ENCODE results near the gene ZNF746. TPM values are rescaled to one million over a fixed set of nuclear protein-coding genes. Genes with fewer than 3 reads are reported as not detected.

The ZNF746 gene
- 10 to 100 TPM; 12.4 to 17.4 (median 15.7) TPM for total RNA-seq

GRCh38 chr7:149497467-149498261 lies at the start of gene ZNF746:
Gene ZNF746 (minus strand): TSS chr7:149497809. CDS start chr7:149497536, 273 bp downstream.
- ATAC-seq = peak; percentile 90 to 91
- Histone ChIP-seq H3K4me3 (peak within 1 kb of the TSS; percentile 77 to 92 (median 82)), H3K27ac (peak within 1 kb of the TSS; percentile 76 to 86 (median 84)), H3K27me3 (no peaks in the 10 kb centered on the region), H3K9me3 (no peaks in the 10 kb centered on the region), H3K4me1 (peaks cover 16 to 19% of the 10 kb centered on the region in 2 donors), H3K36me3 (peaks cover 0 to 16% of the 10 kb centered on the region in 2 donors)
- DNase-seq = peak; percentile 69 to 78
- TF ChIP-seq POLR2A (IDR thresholded peaks at IDR 0.05) (peak; percentile 49 to 67), CTCF (IDR thresholded peaks at IDR 0.05 in 4 of 5, conservative IDR thresholded peaks at IDR 0.05 in 1 of 5) (peak in 4 of 5 experiments; percentile 72 to 85 (median 81))
- in situ Hi-C loops (cut with MboI; ENCODE audit: low sequenced_read_pairs in 4 of 4) = loop anchor here in 1 of 4 donors (25.0 kb wide), 1 partner anchor 235 kb away; the partner anchor contains the start of gene ZNF783
- intact Hi-C loops (cut with DNase I; ENCODE audit: low total_unique reads) = loop anchor here (1.0 to 5.0 kb wide), 5 partner anchors 36 to 260 kb away; partner anchors contain the start of genes ZNF212, ZNF777 and ZNF783

GRCh38 chr7:149547126-149547525 lies 49.5 kb upstream of the ZNF746 start:
- Histone ChIP-seq H3K36me3 (peaks cover 0 to 53% of the 10 kb centered on the region in 2 donors), H3K4me1 (no peaks in the 10 kb centered on the region), H3K9me3 (no peaks in the 10 kb centered on the region), H3K27ac (no peak overlapping the region), H3K4me3 (no peak overlapping the region), H3K27me3 (no peaks in the 10 kb centered on the region)
- no peak for TF ChIP-seq CTCF (IDR thresholded peaks at IDR 0.05 in 4 of 5, conservative IDR thresholded peaks at IDR 0.05 in 1 of 5)
- TF ChIP-seq POLR2A (IDR thresholded peaks at IDR 0.05) = no peak
- ATAC-seq (no peak), DNase-seq (no peak)
- in situ Hi-C loops (cut with MboI; ENCODE audit: low sequenced_read_pairs in 4 of 4) = no loop called here
- intact Hi-C loops (cut with DNase I; ENCODE audit: low total_unique reads) = no loop called here

GRCh38 chr7:149546331-149546730 lies 48.7 kb upstream of the ZNF746 start:
- no peak for ATAC-seq
- no peak for TF ChIP-seq CTCF (IDR thresholded peaks at IDR 0.05 in 4 of 5, conservative IDR thresholded peaks at IDR 0.05 in 1 of 5)
- TF ChIP-seq POLR2A (IDR thresholded peaks at IDR 0.05) = no peak
- Histone ChIP-seq H3K27me3 (no peaks in the 10 kb centered on the region), H3K4me3 (no peak overlapping the region), H3K4me1 (no peaks in the 10 kb centered on the region), H3K9me3 (no peaks in the 10 kb centered on the region), H3K27ac (no peak overlapping the region), H3K36me3 (peaks cover 0 to 45% of the 10 kb centered on the region in 2 donors)
- in situ Hi-C loops (cut with MboI; ENCODE audit: low sequenced_read_pairs in 4 of 4) = no loop called here
- DNase-seq = no peak
- intact Hi-C loops (cut with DNase I; ENCODE audit: low total_unique reads) = no loop called here

GRCh38 chr7:149544028-149544427 lies 46.4 kb upstream of the ZNF746 start:
- no peaks in the 10 kb centered on the region for H3K9me3 ChIP-seq
- H3K36me3 ChIP-seq = peaks cover 0 to 31% of the 10 kb centered on the region in 2 donors
- in situ Hi-C loops (cut with MboI; ENCODE audit: low sequenced_read_pairs in 4 of 4) = no loop called here
- no peak overlapping the region for H3K27ac ChIP-seq
- DNase-seq = no peak
- no peak overlapping the region for H3K4me3 ChIP-seq
- intact Hi-C loops (cut with DNase I; ENCODE audit: low total_unique reads) = no loop called here
- TF ChIP-seq CTCF (IDR thresholded peaks at IDR 0.05 in 4 of 5, conservative IDR thresholded peaks at IDR 0.05 in 1 of 5) (no peak), POLR2A (IDR thresholded peaks at IDR 0.05) (no peak)
- no peaks in the 10 kb centered on the region for H3K4me1 ChIP-seq
- H3K27me3 ChIP-seq = no peaks in the 10 kb centered on the region
- ATAC-seq = no peak

Data from gastrocnemius medialis (tissue), 4 donors.